GM12878 (cell line): ENCODE data around the gene ELAVL2. TPM values are rescaled to one million over a fixed set of nuclear protein-coding genes. Genes with fewer than 3 reads are reported as not detected.
A peak's percentile ranks its signal among the peaks of the same experiment; 100 is the strongest.

Experiments used
- ATAC-seq: fragments of 200-7000 bp; cut with Tn5 transposase; 3 replicates; pipeline ENCODE4 v1.9.1; 2020; ENCODE audit warnings: mild to moderate bottlenecking, moderate library complexity
- BruUV-seq: library from RNA; stranded (reverse); fragments of 400-500 nt; replicated peaks from 2 replicates; lab custom pipeline; 2021; lab: Mats Ljungman, UMichigan
- CTCF ChIA-PET: fragments of 300-600 bp; sonication (Branson Sonifier 250); formaldehyde crosslinking; extraction: SDS; loops from one replicate; lab custom pipeline; 2021; ENCODE audit warnings: inconsistent platforms; lab: Yijun Ruan, JAX
- POLR2A ChIA-PET: fragments of 350-600 bp; formaldehyde crosslinking; extraction: SDS; loops from one replicate; lab custom pipeline; 2021; ENCODE audit warnings: inconsistent platforms; lab: Charles Lee
- RAD21 ChIA-PET: fragments of 300-600 bp; sonication (Branson Sonifier 250); formaldehyde crosslinking; loops from one replicate; lab custom pipeline; 2023; ENCODE audit warnings: antibody characterized with exemption; ENCODE audit not compliant: unreplicated experiment; lab: Charles Lee
- SMC1A ChIA-PET: fragments of 300-600 bp; sonication (Branson Sonifier 250); formaldehyde crosslinking; loops from one replicate; lab custom pipeline; 2023; ENCODE audit not compliant: unreplicated experiment, uncharacterized antibody; lab: Charles Lee
- DNase-seq: peaks from one replicate; pipeline ENCODE4 v3.0.0-alpha.2; 2011; ENCODE audit warnings: low read depth, low spot score
- FAIRE-seq: peaks from 3 replicates; lab custom pipeline; 2011; peaks lifted over from hg19 to GRCh38; lab: Jason Lieb, UNC
- H2AFZ ChIP-seq: 2 replicates; pipeline ENCODE4 v1.6.0; 2011; ENCODE audit warnings: low read depth, low read length, control low read depth; ENCODE audit not compliant: control insufficient read depth
- H3K27ac ChIP-seq: 2 replicates; pipeline ENCODE4 v1.5.1; 2011; ENCODE audit warnings: control low read depth; ENCODE audit not compliant: control insufficient read depth, insufficient read depth
- H3K27me3 ChIP-seq, 2 experiments: replicated peaks in 1 of 2; 2 replicates each; pipeline versions ENCODE4 v1.6.0 to v1.6.1; 2011; ENCODE audit warnings: low read length in 1 of 2; ENCODE audit not compliant: control insufficient read depth in 2 of 2, insufficient read depth in 2 of 2
- H3K36me3 ChIP-seq, 2 experiments: 2 replicates each; pipeline ENCODE4 v1.5.1; 2011; ENCODE audit warnings: low read length in 1 of 2; ENCODE audit not compliant: control insufficient read depth in 2 of 2, insufficient read depth in 2 of 2
- H3K4me1 ChIP-seq: 2 replicates; pipeline ENCODE4 v1.6.1; 2011; ENCODE audit warnings: mild to moderate bottlenecking, low read length, moderate library complexity, mixed read lengths; ENCODE audit not compliant: control insufficient read depth, insufficient read depth
- H3K4me2 ChIP-seq: 2 replicates; pipeline ENCODE4 v1.6.0; 2011; ENCODE audit warnings: control low read depth; ENCODE audit not compliant: control insufficient read depth, insufficient read depth
- H3K4me3 ChIP-seq: fragments of 200-600 bp; sonication (generic); 2 replicates; pipeline ENCODE4 v1.5.1; 2016
- H3K79me2 ChIP-seq: 2 replicates; pipeline ENCODE4 v1.6.0; 2011; ENCODE audit warnings: low read length; ENCODE audit not compliant: control insufficient read depth, insufficient read depth
- H3K9ac ChIP-seq: 2 replicates; pipeline ENCODE4 v1.8.0; 2011; ENCODE audit warnings: low read length, control low read depth, mixed read lengths; ENCODE audit not compliant: control insufficient read depth, insufficient read depth
- H3K9me3 ChIP-seq: replicated peaks from 3 replicates; pipeline ENCODE4 v1.5.1; 2011; ENCODE audit warnings: mild to moderate bottlenecking, low read length; ENCODE audit not compliant: control insufficient read depth, insufficient read depth
- H4K20me1 ChIP-seq: 2 replicates; pipeline ENCODE4 v1.6.0; 2011; ENCODE audit not compliant: control insufficient read depth, insufficient read depth
- EED ChIP-seq: sonication (generic); IDR thresholded peaks from 2 replicates; pipeline ENCODE4 v1.6.1; 2016; ENCODE audit warnings: antibody characterized with exemption, low read depth
- IKZF1 ChIP-seq: fragments of 450-650 bp; conservative IDR thresholded peaks from 2 replicates; pipeline ENCODE4 v1.6.1; 2017; ENCODE audit warnings: antibody characterized with exemption, mild to moderate bottlenecking
- MYB ChIP-seq: fragments of 150-350 bp; IDR thresholded peaks from 2 replicates; pipeline ENCODE4 v1.6.1; 2014; ENCODE audit warnings: mild to moderate bottlenecking, low read depth, low read length, borderline replicate concordance
- NFYA ChIP-seq: IDR thresholded peaks from 2 replicates; pipeline ENCODE4 v1.6.1; 2011; ENCODE audit warnings: low read depth, mild to moderate bottlenecking, low read length, improper control_type of control experiment, borderline replicate concordance
- NR2F1 ChIP-seq: fragments of 450-650 bp; conservative IDR thresholded peaks from 2 replicates; pipeline ENCODE4 v1.6.1; 2017; ENCODE audit warnings: mild to moderate bottlenecking
- RAD51 ChIP-seq: fragments of 450-650 bp; IDR thresholded peaks from 2 replicates; pipeline ENCODE4 v1.6.1; 2016; ENCODE audit warnings: moderate library complexity, mild to moderate bottlenecking, inconsistent platforms
- TARDBP ChIP-seq: IDR thresholded peaks from 2 replicates; pipeline ENCODE4 v1.6.1; 2016; ENCODE audit warnings: borderline replicate concordance
- WGBS: methylation state at CpG from one replicate; pipeline ENCODE4 v1.1.6; 2016; ENCODE audit warnings: low lambda C conversion rate; ENCODE audit not compliant: insufficient replicate concordance, insufficient coverage; ENCODE audit errors: missing lambda C conversion rate; 5-methylcytosine and 5-hydroxymethylcytosine counted together
- in situ Hi-C: fragments of 300-500 bp; cut with MboI; formaldehyde crosslinking; loops from 9 replicates; pipeline ENCODE4 v1.14.3; 2018; ENCODE audit warnings: mixed read lengths
- intact Hi-C: fragments of 100-400 bp; cut with micrococcal nuclease; formaldehyde crosslinking; loops from one replicate; pipeline ENCODE4 v1.14.2; 2022; ENCODE audit not compliant: unreplicated experiment
- polyA plus RNA-seq, 11 experiments: library from polyadenylated mRNA; depleted of rRNA in 4 of 11; unstranded in 6 of 11; stranded (reverse) in 5 of 11; fragments of >200 nt; fragmentation: Nextera tagmentation in 4 of 11; fragmentation: Illumina TruSeq in 1 of 11; extraction: Ambion mirVana in 4 of 11; extraction: Trizol in 1 of 11; gene quantifications; 1 replicate in 1 of 11; 2 replicates in 10 of 11; pipeline versions ENCODE4 v1.2.1 to v1.2.3, GENCODE V29; 2011 to 2016; ENCODE audit warnings: inconsistent platforms in 2 of 11, missing spikeins in 2 of 11, low read depth in 1 of 11
- total RNA-seq, 4 experiments: library from RNA; depleted of rRNA in 3 of 4; stranded (reverse); fragments of >200 nt in 3 of 4; fragmentation: Illumina TruSeq in 1 of 4; extraction: Trizol in 1 of 4; gene quantifications; 2 replicates each; pipeline versions ENCODE4 v1.2.1 to v1.2.3, GENCODE V29; 2013 to 2021
- TF ChIP-seq, protein P1 (sequence below): fragments of 450-650 bp; IDR thresholded peaks from 2 replicates; pipeline ENCODE4 v1.6.1; 2016; ENCODE audit warnings: mild to moderate bottlenecking, moderate library complexity, borderline replicate concordance

Gene ELAVL2
- total and polyA plus RNA-seq, 10 of the 15 experiments (the other 5 are each of a cell fraction or from before 2014, with no cell fraction given) = 0.24 to 2.6 (median 0.76) TPM

DNA sequence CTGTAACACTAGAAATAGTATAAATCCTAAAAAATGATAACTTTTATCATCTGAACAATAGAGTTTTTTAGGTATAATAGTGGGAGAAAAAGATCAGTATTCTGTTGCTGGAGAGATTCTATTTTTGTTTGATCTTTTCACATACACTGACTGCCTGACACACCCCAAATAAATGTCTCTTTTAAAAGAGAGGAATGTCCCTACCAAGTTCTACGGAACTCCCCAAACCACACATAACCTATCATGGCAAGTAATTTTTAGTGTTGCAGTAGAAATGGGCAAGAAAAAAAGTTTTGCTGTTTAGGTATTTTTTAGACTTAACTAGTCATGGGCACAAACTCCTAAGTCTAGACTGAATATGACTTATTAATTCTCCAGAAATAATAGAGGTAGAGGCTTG is 139.1 kb downstream of the ELAVL2 start:
- H3K9ac ChIP-seq = no peak overlapping the region
- H4K20me1 ChIP-seq = no peaks in the 10 kb centered on the region
- H3K9me3 ChIP-seq = no peaks in the 10 kb centered on the region
- no peak for TF ChIP-seq TARDBP
- FAIRE-seq (no peak), ATAC-seq (peak; percentile 59), DNase-seq (no peak)
- H3K4me1 ChIP-seq = no peaks in the 10 kb centered on the region
- no peaks in the 10 kb centered on the region for H3K27me3 ChIP-seq
- ChIA-PET RAD21 (no interaction called here), SMC1A (no interaction called here), POLR2A (no interaction called here), CTCF (no interaction called here)
- no peak overlapping the region for H3K4me3 ChIP-seq
- H3K36me3 ChIP-seq = no peaks in the 10 kb centered on the region
- 0% methylated on average over 1 of the region's 1 CpG for WGBS
- no peaks in the 10 kb centered on the region for H3K79me2 ChIP-seq
- no peak overlapping the region for H3K27ac ChIP-seq
- no peak overlapping the region for H3K4me2 ChIP-seq
- in situ Hi-C loops = no loop called here
- H2AFZ ChIP-seq = no peak overlapping the region
- no TSS peak for BruUV-seq
- intact Hi-C loops = no loop called here

DNA sequence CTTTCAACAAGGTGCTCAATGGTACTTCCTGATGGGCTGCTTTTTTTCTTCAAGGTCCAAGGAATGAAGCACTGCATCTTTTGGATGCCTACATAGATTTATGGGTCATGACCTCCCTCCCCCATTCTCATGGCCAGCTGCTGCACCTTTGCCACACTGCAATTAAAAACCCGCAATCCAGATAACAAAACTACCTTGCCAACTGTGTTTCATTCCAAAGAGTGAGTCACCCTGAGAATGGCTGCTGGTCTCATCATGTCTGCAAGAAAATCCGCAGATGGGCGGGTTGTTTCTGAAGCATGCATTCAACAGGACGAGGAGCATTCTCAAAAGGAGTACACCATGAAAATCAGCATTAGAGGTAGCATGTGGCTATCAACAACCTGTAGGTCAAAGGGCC is 139.8 kb downstream of the ELAVL2 start:
- Histone ChIP-seq H3K9me3 (no peaks in the 10 kb centered on the region), H3K4me1 (no peaks in the 10 kb centered on the region), H3K27me3 (no peaks in the 10 kb centered on the region), H3K79me2 (no peaks in the 10 kb centered on the region), H3K36me3 (no peaks in the 10 kb centered on the region), H2AFZ (no peak overlapping the region), H3K4me2 (no peak overlapping the region), H4K20me1 (no peaks in the 10 kb centered on the region), H3K9ac (no peak overlapping the region), H3K27ac (no peak overlapping the region), H3K4me3 (no peak overlapping the region)
- in situ Hi-C loops (no loop called here), intact Hi-C loops (no loop called here)
- BruUV-seq = no TSS peak
- ChIA-PET RAD21 (interaction anchor here (1.5 kb wide), 1 partner anchor 13 kb away, joined by 6 read pairs; no protein-coding TSS in a partner anchor), CTCF (no interaction called here), SMC1A (no interaction called here), POLR2A (no interaction called here)
- no peak for TF ChIP-seq NFYA
- TF ChIP-seq NR2F1 = peak; percentile 65
- TF ChIP-seq, protein P1, sequence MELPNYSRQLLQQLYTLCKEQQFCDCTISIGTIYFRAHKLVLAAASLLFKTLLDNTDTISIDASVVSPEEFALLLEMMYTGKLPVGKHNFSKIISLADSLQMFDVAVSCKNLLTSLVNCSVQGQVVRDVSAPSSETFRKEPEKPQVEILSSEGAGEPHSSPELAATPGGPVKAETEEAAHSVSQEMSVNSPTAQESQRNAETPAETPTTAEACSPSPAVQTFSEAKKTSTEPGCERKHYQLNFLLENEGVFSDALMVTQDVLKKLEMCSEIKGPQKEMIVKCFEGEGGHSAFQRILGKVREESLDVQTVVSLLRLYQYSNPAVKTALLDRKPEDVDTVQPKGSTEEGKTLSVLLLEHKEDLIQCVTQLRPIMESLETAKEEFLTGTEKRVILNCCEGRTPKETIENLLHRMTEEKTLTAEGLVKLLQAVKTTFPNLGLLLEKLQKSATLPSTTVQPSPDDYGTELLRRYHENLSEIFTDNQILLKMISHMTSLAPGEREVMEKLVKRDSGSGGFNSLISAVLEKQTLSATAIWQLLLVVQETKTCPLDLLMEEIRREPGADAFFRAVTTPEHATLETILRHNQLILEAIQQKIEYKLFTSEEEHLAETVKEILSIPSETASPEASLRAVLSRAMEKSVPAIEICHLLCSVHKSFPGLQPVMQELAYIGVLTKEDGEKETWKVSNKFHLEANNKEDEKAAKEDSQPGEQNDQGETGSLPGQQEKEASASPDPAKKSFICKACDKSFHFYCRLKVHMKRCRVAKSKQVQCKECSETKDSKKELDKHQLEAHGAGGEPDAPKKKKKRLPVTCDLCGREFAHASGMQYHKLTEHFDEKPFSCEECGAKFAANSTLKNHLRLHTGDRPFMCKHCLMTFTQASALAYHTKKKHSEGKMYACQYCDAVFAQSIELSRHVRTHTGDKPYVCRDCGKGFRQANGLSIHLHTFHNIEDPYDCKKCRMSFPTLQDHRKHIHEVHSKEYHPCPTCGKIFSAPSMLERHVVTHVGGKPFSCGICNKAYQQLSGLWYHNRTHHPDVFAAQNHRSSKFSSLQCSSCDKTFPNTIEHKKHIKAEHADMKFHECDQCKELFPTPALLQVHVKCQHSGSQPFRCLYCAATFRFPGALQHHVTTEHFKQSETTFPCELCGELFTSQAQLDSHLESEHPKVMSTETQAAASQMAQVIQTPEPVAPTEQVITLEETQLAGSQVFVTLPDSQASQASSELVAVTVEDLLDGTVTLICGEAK = no peak
- no peak for TF ChIP-seq MYB
- no peak for TF ChIP-seq RAD51
- 0 out of 2 replicates have a peak, but pooled peaks have one; percentile 18 for TF ChIP-seq IKZF1
- no peak for TF ChIP-seq EED
- FAIRE-seq = no peak
- peak; percentile 76 for ATAC-seq
- WGBS = 34% methylated on average over 4 of the region's 4 CpGs
- no peak for DNase-seq
